ENCODE results near the gene MBNL3. TPM values are rescaled to one million over a fixed set of nuclear protein-coding genes. Genes with fewer than 3 reads are reported as not detected.

MBNL3 gene
- total RNA-seq, 2 donors from 2014 or later: 3.5 to 8.1 TPM

DNA sequence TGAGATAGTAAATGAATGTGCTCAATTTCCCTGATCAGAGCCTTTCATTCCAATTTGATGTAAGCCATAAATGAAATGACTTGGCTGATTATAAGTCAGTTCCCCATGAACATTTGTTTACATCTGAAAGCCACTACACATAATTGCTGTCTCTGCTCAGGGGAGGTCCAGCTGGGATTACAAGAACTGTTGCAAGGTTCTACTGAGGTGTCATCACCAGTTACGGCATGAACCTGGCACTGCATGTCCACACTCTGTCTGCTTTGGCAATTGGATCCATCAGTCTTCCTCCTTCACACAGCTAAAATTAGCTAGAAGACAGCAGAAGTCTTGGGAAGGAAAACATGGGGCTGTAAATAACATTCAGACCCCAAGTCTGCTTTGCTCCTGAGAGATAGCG lies 12.8 kb upstream of the MBNL3 start:
- H3K36me3 ChIP-seq: no peaks in the 10 kb centered on the region
- H3K27me3 ChIP-seq (replicated peaks; ENCODE audit: insufficient read depth): no peaks in the 10 kb centered on the region
- no peak for ATAC-seq (ENCODE audit: insufficient number of reproducible peaks, low FRiP score, low read depth)
- no peak for DNase-seq (ENCODE audit: low spot score)
- TF ChIP-seq, protein P1, sequence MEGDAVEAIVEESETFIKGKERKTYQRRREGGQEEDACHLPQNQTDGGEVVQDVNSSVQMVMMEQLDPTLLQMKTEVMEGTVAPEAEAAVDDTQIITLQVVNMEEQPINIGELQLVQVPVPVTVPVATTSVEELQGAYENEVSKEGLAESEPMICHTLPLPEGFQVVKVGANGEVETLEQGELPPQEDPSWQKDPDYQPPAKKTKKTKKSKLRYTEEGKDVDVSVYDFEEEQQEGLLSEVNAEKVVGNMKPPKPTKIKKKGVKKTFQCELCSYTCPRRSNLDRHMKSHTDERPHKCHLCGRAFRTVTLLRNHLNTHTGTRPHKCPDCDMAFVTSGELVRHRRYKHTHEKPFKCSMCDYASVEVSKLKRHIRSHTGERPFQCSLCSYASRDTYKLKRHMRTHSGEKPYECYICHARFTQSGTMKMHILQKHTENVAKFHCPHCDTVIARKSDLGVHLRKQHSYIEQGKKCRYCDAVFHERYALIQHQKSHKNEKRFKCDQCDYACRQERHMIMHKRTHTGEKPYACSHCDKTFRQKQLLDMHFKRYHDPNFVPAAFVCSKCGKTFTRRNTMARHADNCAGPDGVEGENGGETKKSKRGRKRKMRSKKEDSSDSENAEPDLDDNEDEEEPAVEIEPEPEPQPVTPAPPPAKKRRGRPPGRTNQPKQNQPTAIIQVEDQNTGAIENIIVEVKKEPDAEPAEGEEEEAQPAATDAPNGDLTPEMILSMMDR (IDR thresholded peaks at IDR 0.05): no peak
- no peak overlapping the region for H3K27ac ChIP-seq
- H3K9me3 ChIP-seq: no peaks in the 10 kb centered on the region
- H3K4me3 ChIP-seq: no peak overlapping the region
- H3K4me1 ChIP-seq (ENCODE audit: control insufficient read depth in 1 of 2, low read depth in 2 of 2): no peaks in the 10 kb centered on the region

- H3K27ac ChIP-seq: no peak overlapping the region
- no peak overlapping the region for H3K4me3 ChIP-seq
- H3K9me3 ChIP-seq: no peaks in the 10 kb centered on the region
- no peaks in the 10 kb centered on the region for H3K4me1 ChIP-seq (ENCODE audit: control insufficient read depth in 1 of 2, low read depth in 2 of 2)
- ATAC-seq (ENCODE audit: insufficient number of reproducible peaks, low FRiP score, low read depth) (no peak), DNase-seq (ENCODE audit: low spot score) (no peak)
- H3K36me3 ChIP-seq: no peaks in the 10 kb centered on the region
- H3K27me3 ChIP-seq (replicated peaks; ENCODE audit: insufficient read depth): no peaks in the 10 kb centered on the region
- TF ChIP-seq, protein P1 (IDR thresholded peaks at IDR 0.05): no peak
These were observed 8.6 kb upstream of the MBNL3 start for GRCh38 chrX:132497432-132497831.

DNA sequence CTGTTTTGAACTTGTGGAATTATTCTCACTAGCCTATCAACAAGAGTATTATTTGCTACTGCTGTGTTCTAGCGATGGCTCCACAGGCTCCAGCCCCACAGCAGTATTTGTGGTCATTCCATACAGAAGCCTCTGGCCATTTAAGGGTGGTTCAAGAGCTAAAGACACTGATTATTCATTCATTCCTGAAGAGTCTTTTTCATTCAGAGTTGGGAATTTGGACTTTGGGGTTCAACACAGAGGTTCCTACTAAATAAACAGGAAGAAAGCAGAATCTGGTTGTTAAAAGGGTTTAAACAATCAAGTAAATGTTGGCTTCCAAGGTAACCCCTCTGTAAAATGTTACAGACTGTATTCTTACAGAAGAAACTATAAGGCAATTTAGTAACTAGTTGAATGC lies 4.3 kb upstream of the MBNL3 start:
- TF ChIP-seq, protein P1 (IDR thresholded peaks at IDR 0.05): no peak
- no peaks in the 10 kb centered on the region for H3K36me3 ChIP-seq
- ATAC-seq (ENCODE audit: insufficient number of reproducible peaks, low FRiP score, low read depth) (no peak), DNase-seq (ENCODE audit: low spot score) (no peak)
- no peaks in the 10 kb centered on the region for H3K4me1 ChIP-seq (ENCODE audit: control insufficient read depth in 1 of 2, low read depth in 2 of 2)
- H3K9me3 ChIP-seq: no peaks in the 10 kb centered on the region
- no peak overlapping the region for H3K4me3 ChIP-seq
- no peak overlapping the region for H3K27ac ChIP-seq
- H3K27me3 ChIP-seq (replicated peaks; ENCODE audit: insufficient read depth): no peaks in the 10 kb centered on the region

- Histone ChIP-seq H3K4me1 (ENCODE audit: control insufficient read depth in 1 of 2, low read depth in 2 of 2) (peaks cover 0 to 5% of the 10 kb centered on the region in 2 donors), H3K27me3 (replicated peaks; ENCODE audit: insufficient read depth) (no peaks in the 10 kb centered on the region), H3K27ac (no peak overlapping the region), H3K9me3 (no peaks in the 10 kb centered on the region), H3K4me3 (no peak overlapping the region), H3K36me3 (no peaks in the 10 kb centered on the region)
- ATAC-seq (ENCODE audit: insufficient number of reproducible peaks, low FRiP score, low read depth) (no peak), DNase-seq (ENCODE audit: low spot score) (no peak)
- TF ChIP-seq, protein P1 (IDR thresholded peaks at IDR 0.05): no peak
These were observed 2.4 kb upstream of the MBNL3 start for GRCh38 chrX:132491191-132491590.

- Histone ChIP-seq H3K27me3 (replicated peaks; ENCODE audit: insufficient read depth) (no peaks in the 10 kb centered on the region), H3K9me3 (no peaks in the 10 kb centered on the region), H3K4me1 (ENCODE audit: control insufficient read depth in 1 of 2, low read depth in 2 of 2) (peaks cover 0 to 5% of the 10 kb centered on the region in 2 donors), H3K36me3 (no peaks in the 10 kb centered on the region), H3K27ac (peak overlapping the region; percentile 49 to 53), H3K4me3 (peak overlapping the region; percentile 79)
- no peak for DNase-seq (ENCODE audit: low spot score)
- TF ChIP-seq, protein P1 (IDR thresholded peaks at IDR 0.05): no peak
- no peak for ATAC-seq (ENCODE audit: insufficient number of reproducible peaks, low FRiP score, low read depth)
These were observed 961 bp upstream of the MBNL3 start for GRCh38 chrX:132489578-132490419.

Data from thoracic aorta (tissue), 2 donors.